ENCODE measurements around the gene G6PC3. TPM values are rescaled to one million over a fixed set of nuclear protein-coding genes. Genes with fewer than 3 reads are reported as not detected.
A peak's percentile ranks its signal among the peaks of the same experiment; 100 is the strongest.

G6PC3 gene
- total RNA-seq, 1 experiment from 2014 or later, result 105 TPM

GRCh38 chr17:44075598-44076293 lies 5.2 kb downstream of the G6PC3 start:
- Histone ChIP-seq H3K4ac (ENCODE audit: low read depth, low read length) (no peak overlapping the region), H3K4me1 (ENCODE audit: insufficient read depth, low read length) (no peaks in the 10 kb centered on the region), H3K18ac (ENCODE audit: insufficient read length, low read depth, low read length) (no peak overlapping the region), H3K4me2 (ENCODE audit: insufficient read depth, insufficient read length, low read length) (no peak overlapping the region), H3T11ph (ENCODE audit: low read length) (no peak overlapping the region), H3K9me3 (ENCODE audit: control insufficient read depth, low read depth, low read length) (no peaks in the 10 kb centered on the region), H3K79me2 (ENCODE audit: insufficient read depth, low read length) (no peaks in the 10 kb centered on the region; the same call in 1 of the 2 replicates), H2BK20ac (ENCODE audit: low read depth, low read length, poor library complexity, severe bottlenecking) (no peak overlapping the region), H4K91ac (ENCODE audit: insufficient read length, low read depth, low read length) (no peak overlapping the region), H4K8ac (replicated peaks; ENCODE audit: insufficient read length, low read depth, low read length) (no peak overlapping the region), H3K23me2 (ENCODE audit: insufficient read length, low read depth, low read length, poor library complexity, severe bottlenecking) (peaks cover 5% of the 10 kb centered on the region), H2AFZ (ENCODE audit: low read length) (no peak overlapping the region), H2BK15ac (ENCODE audit: low read depth, low read length) (no peak overlapping the region), H4K20me1 (ENCODE audit: control insufficient read depth, insufficient read depth, insufficient read length) (no peaks in the 10 kb centered on the region), H3K27me3 (ENCODE audit: insufficient read depth, low read length) (no peaks in the 10 kb centered on the region), H3K14ac (ENCODE audit: insufficient read depth, low read length) (no peak overlapping the region), H3K23ac (ENCODE audit: insufficient read length, low read depth, low read length) (no peak overlapping the region), H2BK5ac (ENCODE audit: insufficient read length, low read length) (no peak overlapping the region), H3K56ac (ENCODE audit: insufficient read length, low read depth, low read length) (no peak overlapping the region), H2BK120ac (ENCODE audit: low read depth, low read length, poor library complexity, severe bottlenecking) (no peak overlapping the region), H3K9ac (ENCODE audit: extremely low read depth, insufficient read length, low read length) (no peak overlapping the region), H4K5ac (ENCODE audit: insufficient read length, low read depth, low read length) (no peak overlapping the region), H2AK5ac (ENCODE audit: insufficient read length, low read length) (no peak overlapping the region), H2BK12ac (ENCODE audit: insufficient read length, low read depth, low read length) (no peak overlapping the region), H3K27ac (ENCODE audit: insufficient read length, low read depth, low read length) (no peak overlapping the region), H3K79me1 (ENCODE audit: insufficient read depth, low read depth, low read length, poor library complexity, severe bottlenecking) (no peaks in the 10 kb centered on the region)
- peaks cover 1% of the 10 kb centered on the region; the same call in 1 of the 2 replicates for H3K27me3 Mint-ChIP-seq (ENCODE audit: low read depth)
- H3K9me3 Mint-ChIP-seq, result no peaks in the 10 kb centered on the region
- H3K4me1 Mint-ChIP-seq, result peaks cover 11 to 21% of the 10 kb centered on the region in 2 experiments
- no peak overlapping the region for H3K4me3 Mint-ChIP-seq
- H3K27ac Mint-ChIP-seq, result peak overlapping the region in 2 of 3 experiments; percentile 35 to 73; a peak in 4 of 7 replicates
- peaks cover 27 to 72% (median 57%) of the 10 kb centered on the region in 3 experiments; a peak in 6 of 7 replicates for H3K36me3 Mint-ChIP-seq (ENCODE audit: insufficient read depth in 1 of 3, low read depth in 3 of 3)
- DNase-seq, result peak; percentile 27
- WGBS (ENCODE audit: extremely low coverage, insufficient read length, low lambda C conversion rate), result no CpG with 5 or more reads among the region's 10 CpGs
- no peak for TF ChIP-seq CTCF (conservative IDR thresholded peaks at IDR 0.05)

All from H9 (cell line).